B cell (primary cell): Measurements from ENCODE around the gene CHST15. TPM values are rescaled to one million over a fixed set of nuclear protein-coding genes. Genes with fewer than 3 reads are reported as not detected.

Experiments used
- ATAC-seq: fragments of 200-7000 bp; cut with Tn5 transposase; one replicate; pipeline ENCODE4 v1.10.0; 2021; ENCODE audit warnings: low read depth, mild to moderate bottlenecking, moderate number of reproducible peaks, moderate library complexity
- CTCF ChIA-PET: fragments of 350-600 bp; sonication (Branson Sonifier 250); formaldehyde crosslinking; loops from one replicate; lab custom pipeline; 2021; ENCODE audit warnings: antibody characterized with exemption, inconsistent platforms; lab: Charles Lee
- POLR2A ChIA-PET: fragments of 350-600 bp; sonication (Branson Sonifier 250); formaldehyde crosslinking; loops from one replicate; lab custom pipeline; 2021; ENCODE audit warnings: antibody characterized with exemption; lab: Charles Lee
- DNase-seq: peaks from one replicate; pipeline ENCODE4 v3.0.0; 2013
- H2AFZ ChIP-seq: 2 replicates; pipeline ENCODE4 v1.6.1; 2012; ENCODE audit warnings: mild to moderate bottlenecking, low read depth, low read length; ENCODE audit not compliant: insufficient read depth, poor library complexity, severe bottlenecking
- H3K27ac ChIP-seq, 2 donors: 1 replicate in 1 of 2; 2 replicates in 1 of 2; pipeline ENCODE4 v1.5.1; 2012 to 2013; ENCODE audit warnings: low read length in 2 of 2, mild to moderate bottlenecking in 2 of 2, moderate library complexity in 1 of 2
- H3K27me3 ChIP-seq, 4 experiments: fragments of 200-600 bp in 1 of 4; sonication (generic) in 1 of 4; replicated peaks in 1 of 4; 1 replicate in 2 of 4; 2 replicates in 2 of 4; pipeline versions ENCODE4 v1.6.1 to v1.7.0; 2013 to 2016; ENCODE audit warnings: low read length in 3 of 4, mild to moderate bottlenecking in 2 of 4, mixed read lengths in 1 of 4, moderate library complexity in 1 of 4; ENCODE audit not compliant: insufficient read depth in 4 of 4, control insufficient read depth in 3 of 4; ENCODE audit errors: control extremely low read depth in 1 of 4
- H3K36me3 ChIP-seq, 2 experiments: replicated peaks in 1 of 2; 1 replicate in 1 of 2; 2 replicates in 1 of 2; pipeline versions ENCODE4 v1.6.1 to v1.7.1; 2013; ENCODE audit warnings: low read length in 1 of 2; ENCODE audit not compliant: insufficient read depth in 2 of 2, control insufficient read depth in 1 of 2; ENCODE audit errors: control extremely low read depth in 1 of 2, extremely low read depth in 1 of 2
- H3K4me1 ChIP-seq, 2 donors: fragments of 200-600 bp in 1 of 2; sonication (generic) in 1 of 2; 1 replicate in 1 of 2; 2 replicates in 1 of 2; pipeline versions ENCODE4 v1.5.1 to v1.6.1; 2013 to 2017; ENCODE audit warnings: low read length in 2 of 2; ENCODE audit not compliant: control insufficient read depth in 2 of 2, insufficient read depth in 2 of 2
- H3K4me2 ChIP-seq: replicated peaks from 2 replicates; pipeline ENCODE3; 2012; ENCODE audit warnings: mild to moderate bottlenecking, low read depth, low read length; ENCODE audit not compliant: poor library complexity, severe bottlenecking
- H3K4me3 ChIP-seq, 5 experiments: fragments of 200-600 bp in 1 of 5; sonication (generic) in 1 of 5; 1 replicate in 3 of 5; 2 replicates in 2 of 5; pipeline versions ENCODE4 v1.5.1 to v1.7.0; 2011 to 2016; ENCODE audit warnings: low read length in 4 of 5, mild to moderate bottlenecking in 4 of 5, low read depth in 2 of 5, control low read depth in 1 of 5, moderate library complexity in 1 of 5; ENCODE audit not compliant: insufficient read depth in 1 of 5; ENCODE audit errors: control extremely low read depth in 1 of 5, extremely low read depth in 1 of 5
- H3K79me2 ChIP-seq: fragments of 200-600 bp; sonication (generic); one replicate; pipeline ENCODE4 v1.6.0; 2016; ENCODE audit warnings: low read length; ENCODE audit not compliant: control insufficient read depth, insufficient read depth
- H3K9ac ChIP-seq: fragments of 200-600 bp; sonication (generic); 2 replicates; pipeline ENCODE4 v1.6.1; 2017; ENCODE audit warnings: mild to moderate bottlenecking, low read length, moderate library complexity
- H3K9me3 ChIP-seq, 3 donors: one replicate each; pipeline versions ENCODE4 v1.6.1 to v1.7.1; 2013; ENCODE audit warnings: low read length in 2 of 3; ENCODE audit not compliant: control insufficient read depth in 2 of 3, insufficient read depth in 1 of 3; ENCODE audit errors: control extremely low read depth in 1 of 3
- H4K20me1 ChIP-seq: 2 replicates; pipeline ENCODE4 v1.6.0; 2012; ENCODE audit warnings: mild to moderate bottlenecking, low read length; ENCODE audit not compliant: insufficient read depth, control insufficient read depth, poor library complexity, severe bottlenecking
- H3K27ac Mint-ChIP-seq: one replicate; pipeline ENCODE4 v1.8.0; 2021; ENCODE audit warnings: mixed read lengths
- H3K27me3 Mint-ChIP-seq: one replicate; pipeline ENCODE4 v1.8.0; 2021; ENCODE audit warnings: mixed read lengths
- H3K4me1 Mint-ChIP-seq: one replicate; pipeline ENCODE4 v1.8.0; 2021; ENCODE audit warnings: mixed read lengths
- H3K4me3 Mint-ChIP-seq: one replicate; pipeline ENCODE4 v1.8.0; 2021; ENCODE audit warnings: mixed read lengths
- H3K9me3 Mint-ChIP-seq: one replicate; pipeline ENCODE4 v1.8.0; 2022; ENCODE audit warnings: mixed read lengths; ENCODE audit not compliant: insufficient read depth
- CTCF ChIP-seq: fragments of 200-600 bp; IDR thresholded peaks from one replicate; pipeline ENCODE4 v1.8.0; 2022; ENCODE audit warnings: antibody characterized with exemption, mild to moderate bottlenecking
- EZH2 ChIP-seq: IDR thresholded peaks from 2 replicates; pipeline ENCODE4 v1.6.1; 2012; ENCODE audit warnings: borderline replicate concordance, low read depth, mild to moderate bottlenecking, moderate library complexity, low read length; ENCODE audit not compliant: insufficient read depth, poor library complexity, severe bottlenecking
- WGBS: methylation state at CpG from one replicate; pipeline ENCODE4 v1.1.5; 2013; ENCODE audit warnings: missing lambda C conversion rate; ENCODE audit not compliant: insufficient coverage; 5-methylcytosine and 5-hydroxymethylcytosine counted together
- intact Hi-C: fragments of 100-400 bp; cut with micrococcal nuclease; formaldehyde crosslinking; loops from one replicate; pipeline ENCODE4 v1.10.0; 2022
- polyA plus RNA-seq: library from polyadenylated mRNA; depleted of rRNA; stranded (reverse); fragments of >200 nt; gene quantifications from 2 replicates; pipeline ENCODE4 v1.2.3, GENCODE V29; 2012
- total RNA-seq, 2 donors: library from RNA; stranded (reverse); fragments of 120-200 nt in 1 of 2; gene quantifications; 1 replicate in 1 of 2; 2 replicates in 1 of 2; pipeline versions ENCODE4 v1.2.3 to v1.2.4, GENCODE V29; 2013 to 2022

Gene CHST15
- total and polyA plus RNA-seq, 2 donors (not counting 1 experiment from before 2014, with no cell fraction given) = 17.9 to 75.4 TPM

- WGBS = no CpG with 5 or more reads among the region's 4 CpGs
- Mint-ChIP-seq H3K9me3 (peaks cover 3% of the 10 kb centered on the region), H3K4me1 (peaks cover 71% of the 10 kb centered on the region), H3K4me3 (no peak overlapping the region), H3K27ac (peak overlapping the region; percentile 46), H3K27me3 (no peaks in the 10 kb centered on the region)
- Histone ChIP-seq H3K9ac (no peak overlapping the region), H3K27ac (no peak overlapping the region), H3K27me3 (peaks cover 0 to 2% (median 0%) of the 10 kb centered on the region in 4 experiments), H2AFZ (no peak overlapping the region), H4K20me1 (no peaks in the 10 kb centered on the region), H3K4me1 (peaks cover 63 to 73% of the 10 kb centered on the region in 2 donors), H3K4me3 (no peak overlapping the region), H3K4me2 (peak overlapping the region; percentile 4), H3K36me3 (no peaks in the 10 kb centered on the region), H3K79me2 (no peaks in the 10 kb centered on the region), H3K9me3 (peaks cover 0 to 9% (median 3%) of the 10 kb centered on the region in 3 donors)
- ChIA-PET POLR2A (no interaction called here), CTCF (interaction anchor here (1.3 kb wide), 1 partner anchor 10 kb away, joined by 3 read pairs; no protein-coding TSS in a partner anchor)
- DNase-seq (no peak), ATAC-seq (no peak)
- TF ChIP-seq EZH2 = no peak
- TF ChIP-seq CTCF = no peak
- intact Hi-C loops = no loop called here
These were observed 15.9 kb upstream of the CHST15 start for GRCh38 chr10:124109261-124109660.

GRCh38 chr10:124107072-124107471, 13.7 kb upstream of the CHST15 start:
- DNase-seq = no peak
- peaks cover 7% of the 10 kb centered on the region for H3K9me3 Mint-ChIP-seq
- Histone ChIP-seq H3K4me3 (peak overlapping the region in 1 of 5 experiments; percentile 56), H3K36me3 (no peaks in the 10 kb centered on the region), H3K27me3 (peaks cover 0 to 2% (median 0%) of the 10 kb centered on the region in 4 experiments), H3K27ac (peak overlapping the region; percentile 45 to 54), H4K20me1 (no peaks in the 10 kb centered on the region), H3K79me2 (no peaks in the 10 kb centered on the region), H3K4me2 (peak overlapping the region; percentile 67), H2AFZ (no peak overlapping the region), H3K9ac (peak overlapping the region; percentile 28), H3K9me3 (peaks cover 0 to 16% (median 5%) of the 10 kb centered on the region in 3 donors), H3K4me1 (peaks cover 70 to 84% of the 10 kb centered on the region in 2 donors)
- peak overlapping the region; percentile 92 for H3K27ac Mint-ChIP-seq
- H3K27me3 Mint-ChIP-seq = no peaks in the 10 kb centered on the region
- H3K4me1 Mint-ChIP-seq = peaks cover 77% of the 10 kb centered on the region
- ATAC-seq = no peak
- TF ChIP-seq EZH2 (no peak), CTCF (no peak)
- WGBS = 100% methylated on average over 3 of the region's 5 CpGs
- ChIA-PET CTCF (interaction anchor here (0.8 to 3.0 kb wide), 10 partner anchors 10 to 634 kb away, joined by 3 to 17 read pairs (median 4); no protein-coding TSS in a partner anchor), POLR2A (interaction anchor here (0.5 to 3.8 kb wide), 8 partner anchors 10 to 445 kb away, joined by 3 to 15 read pairs (median 3); partner anchors contain the start of gene CHST15)
- peak overlapping the region; percentile 78 for H3K4me3 Mint-ChIP-seq
- intact Hi-C loops = loop anchor here (2.0 kb wide), 1 partner anchor 14 kb away; the partner anchor contains the start of gene CHST15
